ENCODE data around the gene EXOC4. TPM values are rescaled to one million over a fixed set of nuclear protein-coding genes. Genes with fewer than 3 reads are reported as not detected.

Gene EXOC4
- total and polyA plus RNA-seq, 2 experiments from 2014 or later = 23.9 to 51.7 TPM

- 97 to 100% methylated on average over 2 of the region's 2 CpGs for WGBS, 2 experiments (ENCODE audit: low coverage in 1 of 2, low lambda C conversion rate in 2 of 2, missing lambda C conversion rate in 2 of 2)
- Histone ChIP-seq H2AFZ (no peak overlapping the region), H3F3A (ENCODE audit: insufficient read depth) (no peaks in the 10 kb centered on the region), H4K20me1 (ENCODE audit: insufficient read depth) (peaks cover 4% of the 10 kb centered on the region; the same call in 1 of the 2 replicates), H3K27me3 (replicated peaks; ENCODE audit: insufficient read depth) (no peaks in the 10 kb centered on the region), H3K4me3 (no peak overlapping the region), H3K9ac (no peak overlapping the region), H3K4me2 (ENCODE audit: unreplicated experiment) (no peak overlapping the region), H3K27ac (no peak overlapping the region), H3K4me1 (ENCODE audit: insufficient read depth) (no peaks in the 10 kb centered on the region), H3K36me3 (ENCODE audit: low read depth) (no peaks in the 10 kb centered on the region), H3K9me2 (ENCODE audit: insufficient read depth) (no peaks in the 10 kb centered on the region), H3K79me2 (ENCODE audit: insufficient read depth) (no peaks in the 10 kb centered on the region; the same call in 1 of the 2 replicates), H3K9me3 (ENCODE audit: low read depth) (no peaks in the 10 kb centered on the region)
- TF ChIP-seq EZH2phosphoT487 (IDR thresholded peaks at IDR 0.05; ENCODE audit: insufficient read depth, low read depth) (no peak), EZH2 (IDR thresholded peaks at IDR 0.05; ENCODE audit: insufficient read depth, poor library complexity, severe bottlenecking) (no peak)
- no peak for DNase-seq
- in situ Hi-C loops (cut with MboI) = no loop called here
Observed at GRCh38 chr7:133411395-133411794, 158.5 kb downstream of the EXOC4 start.

- Histone ChIP-seq H3K27me3 (replicated peaks; ENCODE audit: insufficient read depth) (no peaks in the 10 kb centered on the region), H3K9me2 (ENCODE audit: insufficient read depth) (no peaks in the 10 kb centered on the region), H3K27ac (no peak overlapping the region), H3K4me3 (no peak overlapping the region), H3K9me3 (ENCODE audit: low read depth) (no peaks in the 10 kb centered on the region), H3K9ac (no peak overlapping the region), H4K20me1 (ENCODE audit: insufficient read depth) (peaks cover 4% of the 10 kb centered on the region; the same call in 1 of the 2 replicates), H2AFZ (no peak overlapping the region), H3K79me2 (ENCODE audit: insufficient read depth) (no peaks in the 10 kb centered on the region; the same call in 1 of the 2 replicates), H3F3A (ENCODE audit: insufficient read depth) (no peaks in the 10 kb centered on the region), H3K4me1 (ENCODE audit: insufficient read depth) (no peaks in the 10 kb centered on the region), H3K36me3 (ENCODE audit: low read depth) (no peaks in the 10 kb centered on the region), H3K4me2 (ENCODE audit: unreplicated experiment) (no peak overlapping the region)
- in situ Hi-C loops (cut with MboI) = no loop called here
- TF ChIP-seq EZH2phosphoT487 (IDR thresholded peaks at IDR 0.05; ENCODE audit: insufficient read depth, low read depth) (no peak), EZH2 (IDR thresholded peaks at IDR 0.05; ENCODE audit: insufficient read depth, poor library complexity, severe bottlenecking) (no peak)
- no peak for DNase-seq
- WGBS, 2 experiments (ENCODE audit: low coverage in 1 of 2, low lambda C conversion rate in 2 of 2, missing lambda C conversion rate in 2 of 2) = 59 to 62% methylated on average over 3 of the region's 3 CpGs
Observed at GRCh38 chr7:133412942-133413341, 160.1 kb downstream of the EXOC4 start.

GRCh38 chr7:133419041-133419440 lies 166.2 kb downstream of the EXOC4 start:
- H4K20me1 ChIP-seq (ENCODE audit: insufficient read depth) = no peaks in the 10 kb centered on the region
- no peak overlapping the region for H3K27ac ChIP-seq
- peaks cover 10% of the 10 kb centered on the region; the same call in 1 of the 2 replicates for H3K4me1 ChIP-seq (ENCODE audit: insufficient read depth)
- 0% methylated on average over 1 of the region's 1 CpG for WGBS, 2 experiments (ENCODE audit: low coverage in 1 of 2, low lambda C conversion rate in 2 of 2, missing lambda C conversion rate in 2 of 2)
- H3K9me3 ChIP-seq (ENCODE audit: low read depth) = no peaks in the 10 kb centered on the region
- H3K9me2 ChIP-seq (ENCODE audit: insufficient read depth) = no peaks in the 10 kb centered on the region
- H3K9ac ChIP-seq = no peak overlapping the region
- no peak for TF ChIP-seq EZH2phosphoT487 (IDR thresholded peaks at IDR 0.05; ENCODE audit: insufficient read depth, low read depth)
- TF ChIP-seq EZH2 (IDR thresholded peaks at IDR 0.05; ENCODE audit: insufficient read depth, poor library complexity, severe bottlenecking) = no peak
- in situ Hi-C loops (cut with MboI) = no loop called here
- H2AFZ ChIP-seq = no peak overlapping the region
- no peaks in the 10 kb centered on the region for H3K27me3 ChIP-seq (replicated peaks; ENCODE audit: insufficient read depth)
- H3K4me3 ChIP-seq = no peak overlapping the region
- H3K4me2 ChIP-seq (ENCODE audit: unreplicated experiment) = peak overlapping the region; percentile 20
- DNase-seq = peak; percentile 36
- peaks cover 10% of the 10 kb centered on the region; the same call in 1 of the 2 replicates for H3F3A ChIP-seq (ENCODE audit: insufficient read depth)
- H3K36me3 ChIP-seq (ENCODE audit: low read depth) = no peaks in the 10 kb centered on the region
- H3K79me2 ChIP-seq (ENCODE audit: insufficient read depth) = no peaks in the 10 kb centered on the region

- in situ Hi-C loops (cut with MboI) = no loop called here
- Histone ChIP-seq H3K27me3 (replicated peaks; ENCODE audit: insufficient read depth) (no peaks in the 10 kb centered on the region), H3K27ac (no peak overlapping the region), H3K4me1 (ENCODE audit: insufficient read depth) (peaks cover 8% of the 10 kb centered on the region; the same call in 1 of the 2 replicates), H3K36me3 (ENCODE audit: low read depth) (no peaks in the 10 kb centered on the region), H3K9ac (no peak overlapping the region), H3F3A (ENCODE audit: insufficient read depth) (peaks cover 8% of the 10 kb centered on the region; the same call in 1 of the 2 replicates), H3K9me3 (ENCODE audit: low read depth) (no peaks in the 10 kb centered on the region), H3K79me2 (ENCODE audit: insufficient read depth) (no peaks in the 10 kb centered on the region), H3K4me3 (no peak overlapping the region), H3K4me2 (ENCODE audit: unreplicated experiment) (no peak overlapping the region), H4K20me1 (ENCODE audit: insufficient read depth) (no peaks in the 10 kb centered on the region), H3K9me2 (ENCODE audit: insufficient read depth) (no peaks in the 10 kb centered on the region), H2AFZ (no peak overlapping the region)
- WGBS, 2 experiments (ENCODE audit: low coverage in 1 of 2, low lambda C conversion rate in 2 of 2, missing lambda C conversion rate in 2 of 2) = 95 to 96% methylated on average over 23 of the region's 23 CpGs
- DNase-seq = no peak
- TF ChIP-seq EZH2 (IDR thresholded peaks at IDR 0.05; ENCODE audit: insufficient read depth, poor library complexity, severe bottlenecking) = no peak
- no peak for TF ChIP-seq EZH2phosphoT487 (IDR thresholded peaks at IDR 0.05; ENCODE audit: insufficient read depth, low read depth)
Observed at GRCh38 chr7:133423618-133424017, 170.7 kb downstream of the EXOC4 start.

- no peak overlapping the region for H3K27ac ChIP-seq
- no peak overlapping the region for H2AFZ ChIP-seq
- peak; percentile 10 for DNase-seq
- TF ChIP-seq EZH2 (IDR thresholded peaks at IDR 0.05; ENCODE audit: insufficient read depth, poor library complexity, severe bottlenecking) (no peak), EZH2phosphoT487 (IDR thresholded peaks at IDR 0.05; ENCODE audit: insufficient read depth, low read depth) (no peak)
- no peaks in the 10 kb centered on the region for H3K9me3 ChIP-seq (ENCODE audit: low read depth)
- H3K79me2 ChIP-seq (ENCODE audit: insufficient read depth) = no peaks in the 10 kb centered on the region
- no peak overlapping the region for H3K4me2 ChIP-seq (ENCODE audit: unreplicated experiment)
- H4K20me1 ChIP-seq (ENCODE audit: insufficient read depth) = no peaks in the 10 kb centered on the region
- H3K9ac ChIP-seq = no peak overlapping the region
- no peaks in the 10 kb centered on the region for H3K9me2 ChIP-seq (ENCODE audit: insufficient read depth)
- 40 to 45% methylated on average over 2 of the region's 2 CpGs for WGBS, 2 experiments (ENCODE audit: low coverage in 1 of 2, low lambda C conversion rate in 2 of 2, missing lambda C conversion rate in 2 of 2)
- in situ Hi-C loops (cut with MboI) = no loop called here
- no peaks in the 10 kb centered on the region for H3K27me3 ChIP-seq (replicated peaks; ENCODE audit: insufficient read depth)
- no peak overlapping the region for H3K4me3 ChIP-seq
- H3K36me3 ChIP-seq (ENCODE audit: low read depth) = no peaks in the 10 kb centered on the region
- H3K4me1 ChIP-seq (ENCODE audit: insufficient read depth) = no peaks in the 10 kb centered on the region
- H3F3A ChIP-seq (ENCODE audit: insufficient read depth) = no peaks in the 10 kb centered on the region
Observed at GRCh38 chr7:133428326-133428725, 175.4 kb downstream of the EXOC4 start.
